Fibroblast of gingiva (primary cell): ENCODE data around the gene MRPL50.
"Not testable (repeated sequence)": the region's sequence is repeated elsewhere in the genome, so short reads cannot be mapped to it uniquely, and the experiment has no call there.

Source experiments
- DNase-seq: peaks from one replicate; pipeline ENCODE4 v3.0.0-alpha.2; 2011; ENCODE audit warnings: low read depth

Gene MRPL50

GRCh38 chr9:101417977-101418376, 19.6 kb upstream of the MRPL50 start:
- no peak for DNase-seq

- no peak for DNase-seq
Measured at GRCh38 chr9:101417389-101417788, 19.0 kb upstream of the MRPL50 start.

GRCh38 chr9:101415578-101415977, 17.2 kb upstream of the MRPL50 start:
- no peak for DNase-seq

- no peak for DNase-seq
Measured at GRCh38 chr9:101414839-101415238, 16.4 kb upstream of the MRPL50 start.

- no peak for DNase-seq
Measured at GRCh38 chr9:101409079-101409477, 10.7 kb upstream of the MRPL50 start.

- no peak for DNase-seq
Measured at GRCh38 chr9:101408374-101409078, 10.1 kb upstream of the MRPL50 start.

- DNase-seq, result no peak
Measured at GRCh38 chr9:101403516-101404285, 5.3 kb upstream of the MRPL50 start.

- no peak for DNase-seq
Measured at GRCh38 chr9:101400120-101400519, 1.7 kb upstream of the MRPL50 start.

GRCh38 chr9:101399643-101399970, 1.2 kb upstream of the MRPL50 start:
- no peak for DNase-seq

GRCh38 chr9:101398930-101399642, 668 bp upstream of the MRPL50 start:
- DNase-seq, result no peak

GRCh38 chr9:101397746-101398067, 711 bp downstream of the MRPL50 start:
- no peak for DNase-seq

GRCh38 chr9:101394687-101395086, 3.7 kb downstream of the MRPL50 start:
- no peak for DNase-seq

GRCh38 chr9:101393135-101393534, 5.3 kb downstream of the MRPL50 start:
- DNase-seq, result no peak

- DNase-seq, result no peak
Measured at GRCh38 chr9:101388507-101388993, 9.9 kb downstream of the MRPL50 start.

GRCh38 chr9:101387871-101388506, 10.4 kb downstream of the MRPL50 start:
- DNase-seq, result peak; percentile 17

GRCh38 chr9:101384873-101385536, 13.4 kb downstream of the MRPL50 start, which contains the start of gene BAAT:
TSS of gene BAAT (minus strand) at chr9:101385006. CDS start at chr9:101371404, 13,602 bp downstream.
- DNase-seq, result not testable (repeated sequence)

GRCh38 chr9:101383361-101383760, 15.1 kb downstream of the MRPL50 start:
- no peak for DNase-seq

- DNase-seq, result no peak
Measured at GRCh38 chr9:101381833-101382342, 16.5 kb downstream of the MRPL50 start.

GRCh38 chr9:101381118-101381517, 17.3 kb downstream of the MRPL50 start:
- DNase-seq, result no peak

GRCh38 chr9:101380295-101380694, 18.1 kb downstream of the MRPL50 start:
- no peak for DNase-seq

- no peak for DNase-seq
Measured at GRCh38 chr9:101376111-101376848, 22.1 kb downstream of the MRPL50 start.
